ENCODE results near the gene CARS2.
"Not testable (repeated sequence)": the region's sequence is repeated elsewhere in the genome, so short reads cannot be mapped to it uniquely, and the experiment has no call there.

CARS2 gene

GRCh38 chr13:110705356-110705825 lies 525 bp downstream of the CARS2 start:
- no peak for DNase-seq

DNA sequence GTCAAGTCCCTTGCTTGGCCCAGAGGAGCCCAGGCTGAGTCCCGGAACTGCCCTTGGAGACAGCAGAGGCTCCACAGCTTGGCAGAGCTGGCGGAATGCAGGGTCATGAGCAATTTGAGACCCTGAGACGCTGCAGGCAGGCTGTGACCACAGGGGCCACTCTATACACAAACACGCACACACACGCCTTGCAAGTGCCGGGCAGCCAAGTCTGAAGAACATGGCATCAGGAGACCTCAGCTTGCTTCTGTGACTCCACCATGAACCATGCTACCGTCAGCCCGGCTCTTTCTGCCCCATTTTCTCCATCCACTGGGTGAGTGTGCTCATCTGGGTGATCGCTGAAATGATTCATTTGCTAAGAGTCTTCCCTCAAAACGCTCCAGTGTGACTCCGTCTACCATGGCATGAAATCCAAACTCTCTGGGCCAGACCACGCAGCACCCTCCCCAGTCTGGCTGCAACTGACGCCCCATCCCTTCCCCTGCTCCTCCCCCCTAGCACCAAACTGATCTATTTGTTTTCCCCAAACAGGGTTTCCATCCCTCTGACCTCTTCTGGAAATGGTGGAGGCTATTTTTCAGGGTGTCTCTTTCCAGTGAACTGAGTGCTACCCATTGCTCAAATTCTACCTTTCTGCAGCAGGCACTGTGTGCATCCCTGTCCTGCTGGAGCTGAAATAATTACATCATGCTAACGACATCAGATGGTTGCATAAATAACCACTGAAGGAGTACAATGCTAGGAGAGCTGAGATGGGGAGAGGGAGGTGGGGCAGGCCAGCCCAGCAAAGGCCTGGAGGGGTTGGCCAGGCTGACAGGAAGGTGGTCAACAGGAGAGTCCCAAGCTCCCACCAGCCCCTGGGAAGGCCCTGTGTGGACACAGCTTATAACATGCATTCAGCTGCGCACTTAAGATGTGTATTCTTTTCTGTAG lies 3.1 kb downstream of the CARS2 start:
- no peak for DNase-seq

DNA sequence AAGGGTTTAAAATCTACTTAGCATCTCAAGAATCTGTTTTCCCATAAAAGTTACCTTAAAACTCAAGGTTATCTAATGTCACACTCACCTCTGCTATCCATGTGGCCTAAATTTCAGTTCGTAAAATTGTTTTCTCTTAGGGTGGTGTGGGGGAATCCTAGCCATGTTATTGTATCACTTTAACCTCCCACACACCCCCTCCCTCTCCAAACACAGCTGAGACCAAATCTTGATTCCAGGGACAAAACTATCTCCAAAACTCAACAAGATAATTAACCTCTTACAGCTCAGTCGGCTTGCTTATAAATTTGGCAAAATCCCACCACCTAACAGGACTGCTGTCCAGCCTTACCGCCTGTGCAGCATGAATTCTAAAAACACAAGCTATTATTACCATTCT lies 3.8 kb downstream of the CARS2 start:
- no peak for DNase-seq

GRCh38 chr13:110701061-110701460 lies 4.9 kb downstream of the CARS2 start:
- DNase-seq, result not testable (repeated sequence)

GRCh38 chr13:110700641-110701040 lies 5.3 kb downstream of the CARS2 start:
- DNase-seq, result no peak

DNA sequence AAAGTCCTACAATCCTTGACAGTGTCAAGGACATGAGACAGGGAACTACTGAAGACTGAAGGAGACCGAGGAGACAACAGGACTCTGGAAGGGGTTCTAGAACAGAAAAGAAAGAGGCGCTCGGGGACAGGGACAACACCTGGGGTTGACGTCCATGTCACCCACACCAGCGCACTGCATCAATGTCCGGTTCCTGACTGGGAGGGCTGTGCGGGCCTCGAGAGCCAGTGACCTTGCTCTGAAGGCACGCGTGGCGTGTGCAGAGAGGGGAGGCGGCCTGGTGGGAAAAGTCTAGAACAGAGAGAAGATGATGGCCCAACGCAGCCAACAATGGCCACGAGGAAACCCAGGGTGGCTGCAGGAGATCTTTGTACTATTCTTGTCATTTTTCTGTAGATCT lies 5.7 kb downstream of the CARS2 start:
- DNase-seq, result no peak

DNA sequence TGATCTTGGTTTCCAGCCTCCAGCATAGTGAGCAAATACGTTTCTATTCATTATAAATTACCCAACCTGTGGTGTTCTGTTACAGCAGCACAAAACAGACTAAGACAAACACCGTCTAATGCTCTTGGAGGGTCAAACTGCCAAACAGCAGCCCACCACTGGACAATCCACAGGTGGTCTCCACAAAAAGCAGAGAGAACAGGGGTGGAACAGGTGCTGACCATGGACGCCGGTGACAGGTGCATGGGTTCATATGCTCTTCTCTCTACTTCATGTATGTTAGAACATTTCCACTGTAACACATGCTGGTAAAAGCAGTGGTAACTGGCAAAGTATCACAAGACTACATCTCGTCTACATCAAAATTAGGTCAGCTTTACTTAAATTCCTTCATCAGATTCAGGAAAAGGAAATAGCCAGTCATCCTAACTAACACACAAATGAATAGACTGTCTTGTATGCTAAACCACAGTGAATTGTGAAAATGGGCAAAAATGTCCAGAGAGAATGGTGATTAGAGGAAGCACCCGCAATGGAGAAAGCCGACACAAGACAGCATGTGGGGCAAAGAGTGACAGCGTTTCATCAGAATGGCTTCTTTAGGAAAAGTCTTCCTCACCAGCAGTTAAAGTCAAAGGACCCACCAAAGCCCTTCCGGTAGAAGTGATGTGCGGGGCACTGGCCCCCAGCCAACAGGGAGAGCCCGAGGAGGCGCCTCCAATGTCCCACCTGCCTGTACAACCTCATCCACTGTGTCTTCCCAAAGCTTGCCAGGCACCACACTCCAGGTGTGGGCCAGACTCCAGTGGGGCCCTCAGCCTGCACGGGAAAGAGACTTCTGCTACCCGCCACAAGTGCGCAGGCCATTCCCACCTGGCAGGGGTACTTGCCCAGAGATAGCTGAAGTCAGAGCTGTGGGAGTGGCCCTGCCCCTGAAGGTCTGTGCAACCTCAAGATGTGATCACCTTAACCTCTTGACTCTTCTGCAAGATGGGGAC lies 6.5 kb downstream of the CARS2 start:
- no peak for DNase-seq

DNA sequence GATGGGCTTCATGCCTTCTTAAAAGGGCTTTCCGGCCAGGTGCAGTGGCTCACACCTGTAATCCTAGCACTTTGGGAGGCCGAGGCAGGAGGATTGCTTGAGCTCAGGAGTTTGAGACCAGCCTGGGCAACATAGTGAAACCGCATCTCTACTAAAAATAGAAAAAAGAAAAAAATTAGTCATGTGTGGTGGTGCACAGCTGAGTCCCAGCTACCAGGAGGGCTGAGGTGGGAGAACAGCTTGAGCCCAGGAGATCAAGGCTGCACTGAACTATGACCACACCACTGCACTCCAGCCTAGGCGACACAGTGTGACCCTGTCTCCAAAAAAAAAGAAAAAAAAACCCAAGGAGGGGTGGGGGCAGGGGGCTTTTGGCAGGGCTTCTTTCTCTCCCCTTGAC lies 7.2 kb downstream of the CARS2 start:
- no peak for DNase-seq

DNA sequence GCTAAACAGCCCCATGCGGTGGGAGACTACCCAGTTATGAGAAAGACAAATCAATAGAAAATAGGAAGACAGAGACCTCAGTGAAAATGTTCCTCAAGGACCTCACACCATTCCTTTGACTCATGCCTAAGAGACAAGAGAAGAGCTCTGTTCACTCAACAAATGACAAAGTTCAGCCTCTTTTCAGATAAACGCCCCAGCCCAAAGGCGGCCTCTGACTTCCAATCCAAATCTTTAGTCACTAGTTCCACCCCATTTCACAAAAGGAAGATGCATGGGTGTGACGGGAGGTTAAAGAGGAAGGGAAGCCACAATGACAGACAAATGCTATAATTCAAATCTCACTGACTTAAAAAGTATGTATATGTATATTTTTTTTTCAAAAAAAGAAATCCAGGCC lies 8.1 kb downstream of the CARS2 start:
- no peak for DNase-seq

DNA sequence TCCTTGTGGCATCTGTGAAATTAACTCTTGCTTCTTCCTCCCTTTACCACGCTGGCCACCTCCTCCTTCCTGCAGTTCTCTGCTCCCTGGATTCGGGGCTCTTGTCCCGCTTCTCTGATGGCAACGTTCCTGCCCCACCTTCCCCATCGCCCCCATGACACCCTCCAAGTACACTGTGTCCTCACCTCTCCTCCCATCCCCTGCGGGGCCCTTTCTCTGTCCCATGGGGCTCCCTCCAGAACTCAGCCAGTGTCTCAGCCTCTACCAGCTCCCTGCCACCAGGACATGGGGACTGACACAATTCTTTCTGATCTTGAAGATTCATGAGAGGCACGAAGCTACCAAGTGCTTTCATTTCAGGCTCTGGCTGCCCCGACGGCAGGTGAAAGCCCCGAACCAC lies 9.1 kb downstream of the CARS2 start:
- DNase-seq, result no peak

- DNase-seq, result not testable (repeated sequence)
These were observed 10.1 kb downstream of the CARS2 start for GRCh38 chr13:110695774-110696173.

DNA sequence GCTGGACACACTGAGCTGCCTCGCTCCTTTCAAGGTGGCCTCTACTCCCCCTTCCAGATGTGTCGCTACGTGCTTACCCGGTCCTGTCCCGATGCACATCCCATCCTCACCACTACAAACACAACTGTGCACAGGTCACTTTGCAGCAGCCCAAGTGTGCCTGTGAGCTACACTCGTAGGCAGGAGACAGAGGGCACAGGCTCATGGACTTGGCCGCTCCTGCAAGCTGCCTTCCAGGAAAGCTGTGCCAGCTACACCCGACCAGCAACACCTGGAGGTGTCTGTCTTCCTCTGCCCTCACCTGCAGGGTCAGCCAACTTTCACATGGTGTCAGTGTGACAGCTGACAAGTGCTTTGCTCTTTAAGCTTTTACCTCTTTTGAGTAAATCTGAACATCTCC lies 15.4 kb downstream of the CARS2 start:
- no peak for DNase-seq

DNA sequence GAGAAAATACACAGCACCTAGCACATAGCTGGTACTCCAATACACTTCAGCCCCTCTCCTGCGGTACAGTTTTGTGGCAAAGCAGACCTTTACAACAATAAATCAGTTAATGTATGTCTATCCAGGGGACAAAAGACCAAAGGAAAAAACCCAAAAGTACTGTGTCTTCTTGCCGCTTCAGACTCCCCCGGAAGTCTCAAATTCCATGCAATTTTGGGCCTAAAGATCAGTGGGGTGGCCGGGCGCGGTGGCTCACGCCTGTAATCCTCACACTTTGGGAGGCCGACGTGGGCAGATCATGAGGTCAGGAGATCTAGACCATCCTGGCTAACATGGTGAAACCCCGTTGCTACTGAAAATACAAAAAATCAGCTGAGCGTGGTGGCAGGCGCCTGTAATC lies 16.2 kb downstream of the CARS2 start:
- no peak for DNase-seq

GRCh38 chr13:110689041-110689440 lies 16.9 kb downstream of the CARS2 start:
- DNase-seq, result no peak

DNA sequence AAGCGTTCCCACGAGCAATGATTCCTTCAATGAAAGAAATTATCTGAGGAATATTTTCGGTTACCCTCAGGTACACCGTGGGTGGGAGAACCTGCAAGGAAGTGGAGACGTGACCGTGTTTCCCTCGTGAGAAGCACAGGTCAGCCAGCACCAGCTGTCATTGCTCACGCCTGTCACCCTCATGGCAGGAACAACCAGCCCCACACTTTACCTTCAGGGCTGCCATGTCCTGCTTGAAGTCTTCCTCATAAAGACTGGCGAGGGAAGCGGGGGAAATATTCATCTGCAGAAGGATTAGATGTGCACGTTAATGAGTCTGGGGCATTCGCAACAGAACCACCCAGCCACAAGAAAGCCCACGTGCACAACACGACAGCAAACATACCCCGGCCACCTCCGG lies 18.2 kb downstream of the CARS2 start:
- DNase-seq, result no peak

DNA sequence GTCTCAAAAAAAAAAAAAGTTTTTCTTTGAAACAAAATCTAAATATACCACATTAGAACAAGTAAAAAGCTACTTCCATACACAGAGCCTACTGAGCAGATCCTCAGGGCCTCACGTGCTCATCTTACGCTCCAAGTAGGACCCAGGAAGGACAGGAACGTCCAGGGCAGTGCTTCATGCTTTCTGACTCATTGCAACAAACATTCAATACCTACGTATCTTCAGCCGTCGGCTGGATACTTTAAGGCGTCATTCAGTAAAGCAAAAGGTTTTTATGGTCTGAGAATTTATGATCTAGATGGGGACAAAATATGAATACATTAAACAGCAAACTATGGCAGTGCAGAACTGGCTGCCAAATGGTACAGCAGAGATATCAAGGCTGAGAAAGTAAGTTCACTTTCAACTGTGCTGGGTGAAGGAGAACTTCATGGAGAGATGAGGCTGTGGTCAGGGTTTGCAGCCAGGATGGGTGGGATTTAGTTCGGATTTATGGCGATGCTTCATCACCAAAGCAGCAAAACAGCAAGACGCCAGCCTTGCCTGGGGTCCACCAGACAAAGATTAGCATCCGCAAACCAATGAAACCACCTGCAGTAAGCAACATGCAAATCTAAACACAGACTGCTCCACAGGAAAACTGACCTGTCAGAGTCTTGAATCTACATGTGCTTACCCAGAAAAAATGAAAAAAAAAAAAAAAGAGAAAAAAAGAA lies 20.5 kb downstream of the CARS2 start:
- DNase-seq, result no peak

- DNase-seq, result no peak
These were observed 21.4 kb downstream of the CARS2 start for GRCh38 chr13:110684388-110685056.

DNA sequence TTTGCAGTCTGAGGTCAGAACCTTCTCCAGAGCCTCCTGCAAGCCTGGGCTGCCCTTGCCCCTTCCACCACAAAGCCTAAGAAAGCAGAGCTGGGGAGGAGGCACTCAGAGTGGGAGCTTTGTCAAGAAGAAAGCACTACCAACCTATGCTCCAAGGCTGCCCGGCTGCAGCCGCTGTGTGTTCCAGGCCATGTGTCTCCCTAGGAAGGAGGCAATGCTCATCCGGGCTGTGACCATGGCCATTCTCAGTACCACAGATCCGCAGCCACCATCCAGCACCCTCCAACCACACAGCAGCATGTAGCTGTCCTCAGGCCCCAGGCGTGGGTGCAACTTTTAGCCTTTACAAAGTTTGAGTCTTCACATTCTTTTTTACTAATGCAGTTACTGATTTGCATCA lies 22.0 kb downstream of the CARS2 start:
- no peak for DNase-seq

GRCh38 chr13:110683203-110683883 lies 22.6 kb downstream of the CARS2 start:
- no peak for DNase-seq

- no peak for DNase-seq
These were observed 23.2 kb downstream of the CARS2 start for GRCh38 chr13:110682746-110683145.

GRCh38 chr13:110681868-110682550 lies 23.9 kb downstream of the CARS2 start:
- no peak for DNase-seq
